Measurements from ENCODE around the gene CYP24A1. TPM values are rescaled to one million over a fixed set of nuclear protein-coding genes. Genes with fewer than 3 reads are reported as not detected.

The CYP24A1 gene
- total and polyA plus RNA-seq, 2 of the 13 experiments (the other 11 are each of a cell fraction or from before 2014, with no cell fraction given) = 9.4 to 32.7 TPM

GRCh38 chr20:54195483-54196472, 22.0 kb upstream of the CYP24A1 start (continued):
- peak; percentile 8; the same call in 1 of the 2 replicates for TF ChIP-seq SALL1 (CRISPR knock-in tag; IDR thresholded peaks at IDR 0.05)
- TF ChIP-seq GRHL1 (CRISPR knock-in tag; conservative IDR thresholded peaks at IDR 0.05) = no peak
- no peak for TF ChIP-seq MBD4 (IDR thresholded peaks at IDR 0.05; ENCODE audit: borderline replicate concordance, low read length)
- TF ChIP-seq SAFB2 (CRISPR knock-in tag; IDR thresholded peaks at IDR 0.05; ENCODE audit: borderline replicate concordance, low read depth) = 0 out of 2 replicates have a peak, but pooled peaks have one; percentile 8
- TF ChIP-seq CBX5 (CRISPR knock-in tag; IDR thresholded peaks at IDR 0.05; ENCODE audit: borderline replicate concordance) = 0 out of 2 replicates have a peak, but pooled peaks have one; percentile 39
- TF ChIP-seq HNRNPH1 (optimal IDR thresholded peaks at IDR 0.05; ENCODE audit: low read depth, low read length) = peak; percentile 26
- TF ChIP-seq, protein P1, sequence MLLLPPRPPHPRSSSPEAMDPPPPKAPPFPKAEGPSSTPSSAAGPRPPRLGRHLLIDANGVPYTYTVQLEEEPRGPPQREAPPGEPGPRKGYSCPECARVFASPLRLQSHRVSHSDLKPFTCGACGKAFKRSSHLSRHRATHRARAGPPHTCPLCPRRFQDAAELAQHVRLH (CRISPR knock-in tag; IDR thresholded peaks at IDR 0.05; ENCODE audit: borderline replicate concordance, low read depth) = no peak
- no peak for TF ChIP-seq GATA4 (IDR thresholded peaks at IDR 0.05; ENCODE audit: borderline replicate concordance, low read depth)
- TF ChIP-seq JUN (CRISPR knock-in tag; IDR thresholded peaks at IDR 0.05) = no peak
- TF ChIP-seq ZNF333 (CRISPR knock-in tag; IDR thresholded peaks at IDR 0.05; ENCODE audit: borderline replicate concordance) = no peak
- 0 out of 2 replicates have a peak, but pooled peaks have one; percentile 29 for TF ChIP-seq EHMT2 (IDR thresholded peaks at IDR 0.05; ENCODE audit: borderline replicate concordance, low read depth, low read length)
- TF ChIP-seq, protein P2, sequence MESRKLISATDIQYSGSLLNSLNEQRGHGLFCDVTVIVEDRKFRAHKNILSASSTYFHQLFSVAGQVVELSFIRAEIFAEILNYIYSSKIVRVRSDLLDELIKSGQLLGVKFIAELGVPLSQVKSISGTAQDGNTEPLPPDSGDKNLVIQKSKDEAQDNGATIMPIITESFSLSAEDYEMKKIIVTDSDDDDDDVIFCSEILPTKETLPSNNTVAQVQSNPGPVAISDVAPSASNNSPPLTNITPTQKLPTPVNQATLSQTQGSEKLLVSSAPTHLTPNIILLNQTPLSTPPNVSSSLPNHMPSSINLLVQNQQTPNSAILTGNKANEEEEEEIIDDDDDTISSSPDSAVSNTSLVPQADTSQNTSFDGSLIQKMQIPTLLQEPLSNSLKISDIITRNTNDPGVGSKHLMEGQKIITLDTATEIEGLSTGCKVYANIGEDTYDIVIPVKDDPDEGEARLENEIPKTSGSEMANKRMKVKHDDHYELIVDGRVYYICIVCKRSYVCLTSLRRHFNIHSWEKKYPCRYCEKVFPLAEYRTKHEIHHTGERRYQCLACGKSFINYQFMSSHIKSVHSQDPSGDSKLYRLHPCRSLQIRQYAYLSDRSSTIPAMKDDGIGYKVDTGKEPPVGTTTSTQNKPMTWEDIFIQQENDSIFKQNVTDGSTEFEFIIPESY (CRISPR knock-in tag; IDR thresholded peaks at IDR 0.05) = 0 out of 2 replicates have a peak, but pooled peaks have one; percentile 17
- TF ChIP-seq HCFC1 (IDR thresholded peaks at IDR 0.05; ENCODE audit: low read depth, low read length) = no peak
- peak; percentile 48; the same call in 1 of the 2 replicates for TF ChIP-seq BRD4 (CRISPR knock-in tag; IDR thresholded peaks at IDR 0.05)
- TF ChIP-seq TEAD3 (CRISPR knock-in tag; optimal IDR thresholded peaks at IDR 0.05; ENCODE audit: borderline replicate concordance) = peak; percentile 48
- TF ChIP-seq STAG1 (CRISPR knock-in tag; IDR thresholded peaks at IDR 0.05) = 0 out of 2 replicates have a peak, but pooled peaks have one; percentile 15
- TF ChIP-seq MED8 (CRISPR knock-in tag; IDR thresholded peaks at IDR 0.05; ENCODE audit: insufficient replicate concordance) = peak; percentile 24
- TF ChIP-seq ZNF839 (CRISPR knock-in tag; IDR thresholded peaks at IDR 0.05; ENCODE audit: borderline replicate concordance) = peak; percentile 41; the same call in 1 of the 2 replicates
- 0 out of 2 replicates have a peak, but pooled peaks have one; percentile 12 for TF ChIP-seq MED13 (CRISPR knock-in tag; IDR thresholded peaks at IDR 0.05)
- TF ChIP-seq EP300 (IDR thresholded peaks at IDR 0.05; ENCODE audit: low read depth in 2 of 2, low read length in 2 of 2) = no peak
- peak; percentile 31; the same call in 1 of the 2 replicates for TF ChIP-seq EP300 (CRISPR knock-in tag; IDR thresholded peaks at IDR 0.05; ENCODE audit: borderline replicate concordance)
- peak; percentile 10; the same call in 1 of the 2 replicates for TF ChIP-seq CEBPG (CRISPR knock-in tag; IDR thresholded peaks at IDR 0.05)
- TF ChIP-seq FOXP1 (IDR thresholded peaks at IDR 0.05) = no peak
- TF ChIP-seq FOXP1 (CRISPR knock-in tag; IDR thresholded peaks at IDR 0.05) = no peak
- TF ChIP-seq ZNF160 (CRISPR knock-in tag; IDR thresholded peaks at IDR 0.05) = no peak
- TF ChIP-seq ZNF234 (CRISPR knock-in tag; conservative IDR thresholded peaks at IDR 0.05) = no peak
